Ureter (tissue), 1 donor: Measurements from ENCODE around the gene CXCR2. TPM values are rescaled to one million over a fixed set of nuclear protein-coding genes. Genes with fewer than 3 reads are reported as not detected.
"Not testable (repeated sequence)": the region's sequence is repeated elsewhere in the genome, so short reads cannot be mapped to it uniquely, and the experiment has no call there.

Source experiments
- DNase-seq: peaks from one replicate; pipeline ENCODE4 v3.0.0-alpha.2; 2020; ENCODE audit warnings: low spot score
- total RNA-seq: library from RNA; stranded (reverse); gene quantifications from one replicate; pipeline ENCODE4 v1.2.4, GENCODE V29; 2023
- donor health status: DM: yes; HTN: yes; CAD: no.

Gene CXCR2
- 7.7 TPM for total RNA-seq

- DNase-seq: peak; percentile 78
These were observed at the start of gene CXCR2 for GRCh38 chr2:218125626-218126080. Gene CXCR2 (plus strand): TSS chr2:218126028. CDS start chr2:218134802, 8,774 bp downstream.

GRCh38 chr2:218077464-218078216 is 48.2 kb upstream of the CXCR2 start:
- DNase-seq: no peak

- DNase-seq: no peak
These were observed 45.6 kb upstream of the CXCR2 start for GRCh38 chr2:218079943-218080913.

- DNase-seq: no peak
These were observed 44.8 kb upstream of the CXCR2 start for GRCh38 chr2:218081063-218081462.

GRCh38 chr2:218081695-218082094 is 44.1 kb upstream of the CXCR2 start:
- DNase-seq: no peak

- DNase-seq: peak; percentile 33
These were observed 43.1 kb upstream of the CXCR2 start for GRCh38 chr2:218082586-218083351.

- no peak for DNase-seq
These were observed 42.5 kb upstream of the CXCR2 start for GRCh38 chr2:218083352-218083676.

- no peak for DNase-seq
These were observed 39.4 kb upstream of the CXCR2 start for GRCh38 chr2:218086478-218086877.

GRCh38 chr2:218089259-218089658 is 36.6 kb upstream of the CXCR2 start:
- no peak for DNase-seq

GRCh38 chr2:218091746-218092145 is 34.1 kb upstream of the CXCR2 start:
- no peak for DNase-seq

GRCh38 chr2:218093879-218094278 is 31.9 kb upstream of the CXCR2 start:
- DNase-seq: no peak

GRCh38 chr2:218095853-218096252 is 30.0 kb upstream of the CXCR2 start:
- DNase-seq: no peak

GRCh38 chr2:218097975-218098374 is 27.9 kb upstream of the CXCR2 start:
- no peak for DNase-seq

GRCh38 chr2:218108834-218109233 is 17.0 kb upstream of the CXCR2 start:
- not testable (repeated sequence) for DNase-seq

GRCh38 chr2:218121789-218122188 is 4.0 kb upstream of the CXCR2 start:
- DNase-seq: not testable (repeated sequence)

GRCh38 chr2:218122286-218122685 is 3.5 kb upstream of the CXCR2 start:
- not testable (repeated sequence) for DNase-seq

- DNase-seq: no peak
These were observed 1.8 kb upstream of the CXCR2 start for GRCh38 chr2:218123986-218124385.

GRCh38 chr2:218125095-218125494 is 733 bp upstream of the CXCR2 start:
- DNase-seq: no peak

GRCh38 chr2:218127929-218128455 is 2.2 kb downstream of the CXCR2 start:
- DNase-seq: no peak

- DNase-seq: no peak
These were observed 3.1 kb downstream of the CXCR2 start for GRCh38 chr2:218128781-218129457.
